HG03571 (cell line): Measurements from ENCODE around the gene FDXACB1.

Experiments used
- ATAC-seq: cut with Tn5 transposase; IDR thresholded peaks from one replicate; pipeline ENCODE4 v1.9.1; 2021; ENCODE audit not compliant: unreplicated experiment

Gene FDXACB1

GRCh38 chr11:111845276-111846028 lies 33.5 kb downstream of the FDXACB1 start:
- ATAC-seq = no peak

- ATAC-seq = no peak
Measured at GRCh38 chr11:111843661-111844060, 35.3 kb downstream of the FDXACB1 start.

- no peak for ATAC-seq
Measured at GRCh38 chr11:111841370-111842053, 37.5 kb downstream of the FDXACB1 start.

- ATAC-seq = no peak
Measured at GRCh38 chr11:111840143-111840542, 38.8 kb downstream of the FDXACB1 start.

- ATAC-seq = no peak
Measured at GRCh38 chr11:111838054-111838453, 40.9 kb downstream of the FDXACB1 start.

GRCh38 chr11:111837366-111837891 lies 41.5 kb downstream of the FDXACB1 start:
- ATAC-seq = no peak

- ATAC-seq = peak; percentile 86
Measured at GRCh38 chr11:111836721-111837120, 42.2 kb downstream of the FDXACB1 start.

GRCh38 chr11:111836162-111836561 lies 42.8 kb downstream of the FDXACB1 start:
- no peak for ATAC-seq

- ATAC-seq = no peak
Measured at GRCh38 chr11:111835665-111836064, 43.3 kb downstream of the FDXACB1 start.

- no peak for ATAC-seq
Measured at GRCh38 chr11:111834432-111835163, 44.4 kb downstream of the FDXACB1 start.

GRCh38 chr11:111833524-111833923 lies 45.4 kb downstream of the FDXACB1 start:
- ATAC-seq = no peak

GRCh38 chr11:111829185-111829968 lies 49.6 kb downstream of the FDXACB1 start:
- peak; percentile 79 for ATAC-seq

GRCh38 chr11:111826322-111826950 lies 52.5 kb downstream of the FDXACB1 start:
- ATAC-seq = no peak
